Kidney (tissue), 14 donors: ENCODE measurements around the gene NKG7. TPM values are rescaled to one million over a fixed set of nuclear protein-coding genes. Genes with fewer than 3 reads are reported as not detected.

Source experiments
- DNase-seq, 5 donors: peaks; one replicate each; pipeline ENCODE4 v3.0.0-alpha.2; 2013 to 2020
- FAIRE-seq: peaks from 2 replicates; lab custom pipeline; 2012; peaks lifted over from hg19 to GRCh38; lab: Jason Lieb, UNC
- H3K27ac ChIP-seq, 2 donors: one replicate each; pipeline ENCODE4 v1.7.0; 2013; ENCODE audit warnings: low read depth in 2 of 2, low read length in 2 of 2, inconsistent platforms in 1 of 2
- H3K27me3 ChIP-seq: one replicate; pipeline ENCODE4 v1.7.1; 2013; ENCODE audit warnings: low read length, inconsistent platforms; ENCODE audit not compliant: control insufficient read depth, insufficient read depth
- H3K36me3 ChIP-seq, 3 donors: one replicate each; pipeline versions ENCODE4 v1.7.0 to v1.7.1; 2013; ENCODE audit warnings: low read length in 3 of 3, control low read depth in 1 of 3, inconsistent platforms in 1 of 3; ENCODE audit not compliant: insufficient read depth in 3 of 3, control insufficient read depth in 2 of 3
- H3K4me1 ChIP-seq, 3 donors: one replicate each; pipeline versions ENCODE4 v1.7.0 to v1.7.1; 2013; ENCODE audit warnings: low read length in 3 of 3, inconsistent platforms in 1 of 3, low read depth in 1 of 3; ENCODE audit not compliant: control insufficient read depth in 2 of 3, insufficient read depth in 2 of 3
- H3K4me3 ChIP-seq, 3 donors: one replicate each; pipeline versions ENCODE4 v1.7.0 to v1.8.1; 2013; ENCODE audit warnings: low read length in 3 of 3, control low read depth in 1 of 3, inconsistent platforms in 1 of 3
- H3K9ac ChIP-seq, 3 donors: one replicate each; pipeline versions ENCODE4 v1.7.0 to v1.7.1; 2013; ENCODE audit warnings: low read length in 3 of 3, control low read depth in 1 of 3, inconsistent platforms in 1 of 3
- H3K9me3 ChIP-seq, 3 donors: one replicate each; pipeline versions ENCODE4 v1.7.0 to v1.7.1; 2013; ENCODE audit warnings: low read length in 3 of 3, control low read depth in 1 of 3, inconsistent platforms in 1 of 3; ENCODE audit not compliant: control insufficient read depth in 2 of 3, insufficient read depth in 1 of 3
- CTCF ChIP-seq: IDR thresholded peaks from 3 replicates; pipeline ENCODE4 v1.5.1; 2012; ENCODE audit warnings: mild to moderate bottlenecking, moderate library complexity, borderline replicate concordance; ENCODE audit not compliant: insufficient read depth; ENCODE audit errors: extremely low read depth
- intact Hi-C: fragments of 100-400 bp; cut with DNase I; formaldehyde crosslinking; loops from one replicate; pipeline ENCODE4 v1.11.1; 2022
- polyA plus RNA-seq: library from polyadenylated mRNA; stranded (reverse); fragments of 350-450 nt; fragmentation: Illumina TruSeq; extraction: RNeasy Lipid Tissue Mini Kit (QIAGEN cat#74804); gene quantifications from one replicate; pipeline ENCODE4 v1.2.3, GENCODE V29; 2014; ENCODE audit warnings: low read depth, low replicate concordance; ENCODE audit not compliant: insufficient read depth
- total RNA-seq: library from RNA; stranded (reverse); fragmentation: NEBNext Ultra II Directional; extraction: Animal tissue kit (Norgen Biotek cat#: 25700); gene quantifications from one replicate; pipeline ENCODE4 v1.2.1, GENCODE V29; 2021
- donor health status: control.
- donor health status: control.
- donor health status: control.
- donor health status: control.
- donor health status: control.
- donor health status: DM: yes; HTN: yes; CAD: no.
- donor health status: Normal renal cell carcinoma (clear cell type).

NKG7 gene
- total and polyA plus RNA-seq, 2 donors from 2014 or later = 3.5 to 7.9 TPM

GRCh38 chr19:51321799-51322198 lies 50.7 kb downstream of the NKG7 start:
- H3K4me3 ChIP-seq = no peak overlapping the region
- no peaks in the 10 kb centered on the region for H3K9me3 ChIP-seq
- no peak overlapping the region for H3K27ac ChIP-seq
- DNase-seq (no peak), FAIRE-seq (no peak)
- TF ChIP-seq CTCF = no peak
- intact Hi-C loops = no loop called here
- no peaks in the 10 kb centered on the region for H3K36me3 ChIP-seq
- H3K27me3 ChIP-seq = no peaks in the 10 kb centered on the region
- H3K4me1 ChIP-seq = peaks cover 0 to 7% (median 3%) of the 10 kb centered on the region in 3 donors
- no peak overlapping the region for H3K9ac ChIP-seq

Other genes with a start within 250 kb of the NKG7 start
- gene SIGLEC9, start 247.7 kb downstream of the NKG7 start, total RNA-seq = 8.1 TPM
- 1.6 TPM for gene SIGLEC9, start 247.7 kb downstream of the NKG7 start, polyA plus RNA-seq
- 4.0 TPM for gene SIGLEC7, start 230.4 kb downstream of the NKG7 start, total RNA-seq
- gene SIGLEC7, start 230.4 kb downstream of the NKG7 start, polyA plus RNA-seq = 1.2 TPM
- gene CD33, start 147.6 kb downstream of the NKG7 start, total RNA-seq = 14.0 TPM
- gene CD33, start 147.6 kb downstream of the NKG7 start, polyA plus RNA-seq = 2.6 TPM
- not detected for gene SIGLECL1, start 121.6 kb downstream of the NKG7 start, total RNA-seq
- not detected for gene SIGLECL1, start 121.6 kb downstream of the NKG7 start, polyA plus RNA-seq
- gene IGLON5, start 61.0 kb downstream of the NKG7 start, total RNA-seq = not detected
- 0.15 TPM for gene IGLON5, start 61.0 kb downstream of the NKG7 start, polyA plus RNA-seq
- 1.8 TPM for gene VSIG10L, start 30.5 kb downstream of the NKG7 start, total RNA-seq
- gene VSIG10L, start 30.5 kb downstream of the NKG7 start, polyA plus RNA-seq = 2.2 TPM
- gene ETFB, start 6.3 kb downstream of the NKG7 start, total RNA-seq = 76.8 TPM
- 620 TPM for gene ETFB, start 6.3 kb downstream of the NKG7 start, polyA plus RNA-seq
- 1.1 TPM for gene CLDND2, start 3.7 kb downstream of the NKG7 start, total RNA-seq
- gene CLDND2, start 3.7 kb downstream of the NKG7 start, polyA plus RNA-seq = 6.9 TPM
- not detected for gene LIM2, start 15.3 kb upstream of the NKG7 start, total RNA-seq
- gene LIM2, start 15.3 kb upstream of the NKG7 start, polyA plus RNA-seq = not detected
- gene C19orf84, start 17.9 kb upstream of the NKG7 start, total RNA-seq = not detected
- not detected for gene C19orf84, start 17.9 kb upstream of the NKG7 start, polyA plus RNA-seq
- 33.8 TPM for gene SIGLEC10, start 45.0 kb upstream of the NKG7 start, total RNA-seq
- 0.34 TPM for gene SIGLEC10, start 45.0 kb upstream of the NKG7 start, polyA plus RNA-seq
- 1.8 TPM for gene SIGLEC8, start 85.8 kb upstream of the NKG7 start, total RNA-seq
- gene SIGLEC8, start 85.8 kb upstream of the NKG7 start, polyA plus RNA-seq = not detected
- gene CEACAM18, start 105.9 kb upstream of the NKG7 start, total RNA-seq = not detected
- gene CEACAM18, start 105.9 kb upstream of the NKG7 start, polyA plus RNA-seq = not detected
- gene SIGLEC12, start 129.1 kb upstream of the NKG7 start, total RNA-seq = 0.66 TPM
- gene SIGLEC12, start 129.1 kb upstream of the NKG7 start, polyA plus RNA-seq = not detected
- 4.8 TPM for gene SIGLEC6, start 159.0 kb upstream of the NKG7 start, total RNA-seq
- not detected for gene SIGLEC6, start 159.0 kb upstream of the NKG7 start, polyA plus RNA-seq
- gene ZNF175, start 198.6 kb upstream of the NKG7 start, total RNA-seq = 20.1 TPM
- gene ZNF175, start 198.6 kb upstream of the NKG7 start, polyA plus RNA-seq = 3.3 TPM